Hematopoietic multipotent progenitor cell treated with erythropoietin and hydrocortisone succinate and interleukin-3 and kit ligand, for 6 days (in vitro differentiated cells): ENCODE data around the gene EIF4G3.
A peak's percentile ranks its signal among the peaks of the same experiment; 100 is the strongest.

Source experiments
- DNase-seq: peaks from one replicate; pipeline ENCODE4 v3.0.0-alpha.2; 2015

The EIF4G3 gene

GRCh38 chr1:20867847-20868246, 308.9 kb downstream of the EIF4G3 start:
- no peak for DNase-seq

GRCh38 chr1:20867062-20867461, 309.6 kb downstream of the EIF4G3 start:
- DNase-seq = no peak

- DNase-seq = no peak
Observed at GRCh38 chr1:20865001-20865400, 311.7 kb downstream of the EIF4G3 start.

- no peak for DNase-seq
Observed at GRCh38 chr1:20854529-20854928, 322.2 kb downstream of the EIF4G3 start.

GRCh38 chr1:20851791-20852190, 324.9 kb downstream of the EIF4G3 start:
- peak; percentile 37 for DNase-seq

GRCh38 chr1:20850021-20850420, 326.7 kb downstream of the EIF4G3 start:
- no peak for DNase-seq

GRCh38 chr1:20849100-20849499, 327.6 kb downstream of the EIF4G3 start:
- DNase-seq = no peak

- no peak for DNase-seq
Observed at GRCh38 chr1:20848162-20848561, 328.5 kb downstream of the EIF4G3 start.

GRCh38 chr1:20847611-20848080, 329.1 kb downstream of the EIF4G3 start:
- DNase-seq = no peak

GRCh38 chr1:20846461-20847374, 330.0 kb downstream of the EIF4G3 start:
- DNase-seq = no peak

GRCh38 chr1:20840731-20841130, 336.0 kb downstream of the EIF4G3 start:
- DNase-seq = peak; percentile 66

- peak; percentile 21 for DNase-seq
Observed at GRCh38 chr1:20837554-20838192, 339.0 kb downstream of the EIF4G3 start.

GRCh38 chr1:20836230-20836629, 340.5 kb downstream of the EIF4G3 start:
- DNase-seq = no peak

- DNase-seq = no peak
Observed at GRCh38 chr1:20834780-20835179, 341.9 kb downstream of the EIF4G3 start.

- no peak for DNase-seq
Observed at GRCh38 chr1:20834192-20834591, 342.5 kb downstream of the EIF4G3 start.

- DNase-seq = no peak
Observed at GRCh38 chr1:20830378-20830777, 346.3 kb downstream of the EIF4G3 start.

GRCh38 chr1:20829946-20830345, 346.8 kb downstream of the EIF4G3 start:
- DNase-seq = no peak

- DNase-seq = no peak
Observed at GRCh38 chr1:20829531-20829930, 347.2 kb downstream of the EIF4G3 start.

GRCh38 chr1:20823845-20824244, 352.9 kb downstream of the EIF4G3 start:
- no peak for DNase-seq

GRCh38 chr1:20821466-20821865, 355.2 kb downstream of the EIF4G3 start:
- no peak for DNase-seq

GRCh38 chr1:20819818-20820217, 356.9 kb downstream of the EIF4G3 start:
- no peak for DNase-seq

- DNase-seq = no peak
Observed at GRCh38 chr1:20814534-20814871, 362.2 kb downstream of the EIF4G3 start.

GRCh38 chr1:20811916-20812315, 364.8 kb downstream of the EIF4G3 start:
- no peak for DNase-seq

GRCh38 chr1:20793236-20793635, 383.5 kb downstream of the EIF4G3 start:
- DNase-seq = no peak
